Adrenal gland (tissue), 5 donors: ENCODE measurements around the gene PTH2.

ENCODE experiments used
- CTCF ChIP-seq, 6 experiments: fragments of 450-650 bp in 4 of 6; fragments of 200-600 bp in 2 of 6; sonication (generic) in 1 of 6; IDR thresholded peaks; 1 replicate in 5 of 6; 2 replicates in 1 of 6; pipeline versions ENCODE4 v1.5.1 to v1.8.0; 2016 to 2021; ENCODE audit warnings: antibody characterized with exemption in 6 of 6, mild to moderate bottlenecking in 2 of 6, moderate library complexity in 1 of 6
- POLR2A ChIP-seq, 2 donors: fragments of 450-650 bp; IDR thresholded peaks; one replicate each; pipeline ENCODE4 v1.6.1; 2017; ENCODE audit warnings: antibody characterized with exemption in 2 of 2, mild to moderate bottlenecking in 2 of 2, moderate library complexity in 1 of 2
- donor health status: DM: no; HTN: no; CAD: no.

GRCh38 chr19:49458567-49458903 lies 35.3 kb upstream of the PTH2 start:
- TF ChIP-seq POLR2A (IDR thresholded peaks at IDR 0.05), result no peak
- no peak for TF ChIP-seq CTCF (IDR thresholded peaks at IDR 0.05)
